Cardiac muscle cell (in vitro differentiated cells and primary cell): ENCODE results near the gene PRXL2B. TPM values are rescaled to one million over a fixed set of nuclear protein-coding genes. Genes with fewer than 3 reads are reported as not detected.

Experiments
- DNase-seq, 2 donors: peaks; one replicate each; pipeline versions ENCODE4 v3.0.0 to v3.0.0-alpha.2; 2010 to 2017; ENCODE audit warnings: low read depth in 1 of 2, low spot score in 1 of 2
- H3K27ac ChIP-seq: fragments of 200-600 bp; sonication (generic); 2 replicates; pipeline ENCODE4 v1.5.1; 2016
- H3K27me3 ChIP-seq: fragments of 200-600 bp; sonication (generic); 2 replicates; pipeline ENCODE4 v1.6.0; 2016; ENCODE audit warnings: control low read depth
- H3K36me3 ChIP-seq: fragments of 200-600 bp; sonication (generic); 2 replicates; pipeline ENCODE4 v1.5.1; 2016; ENCODE audit warnings: control low read depth
- H3K4me1 ChIP-seq: fragments of 200-600 bp; sonication (generic); 2 replicates; pipeline ENCODE4 v1.8.1; 2017; ENCODE audit warnings: low read depth, mild to moderate bottlenecking, mixed run types
- H3K4me3 ChIP-seq: fragments of 200-600 bp; sonication (generic); 2 replicates; pipeline ENCODE4 v1.5.1; 2016; ENCODE audit warnings: mild to moderate bottlenecking
- H3K9me3 ChIP-seq: fragments of 200-600 bp; sonication (generic); 2 replicates; pipeline ENCODE4 v1.5.1; 2017; ENCODE audit warnings: low read depth, mild to moderate bottlenecking, control low read depth
- CTCF ChIP-seq: IDR thresholded peaks from 2 replicates; pipeline ENCODE4 v1.5.1; 2012; ENCODE audit warnings: low read depth, mild to moderate bottlenecking, low read length
- polyA plus RNA-seq: library from polyadenylated mRNA; unstranded; fragments of >200 nt; fragmentation: Nextera tagmentation; extraction: Ambion mirVana; gene quantifications from 2 replicates; pipeline ENCODE4 v1.2.1, GENCODE V29; 2016
- total RNA-seq: library from RNA; depleted of rRNA; stranded (reverse); fragments of >200 nt; gene quantifications from 2 replicates; pipeline ENCODE4 v1.2.3, GENCODE V29; 2016

Gene PRXL2B
- total and polyA plus RNA-seq, 2 experiments from 2014 or later = 53.0 to 59.5 TPM

- H3K27ac ChIP-seq = peak overlapping the region; percentile 91
- peak in 1 of 2 donors; percentile 52 for DNase-seq
- H3K27me3 ChIP-seq = peaks cover 10% of the 10 kb centered on the region
- no peak for TF ChIP-seq CTCF
- H3K4me1 ChIP-seq = peaks cover 35% of the 10 kb centered on the region
- no peaks in the 10 kb centered on the region for H3K36me3 ChIP-seq
- H3K4me3 ChIP-seq = no peak overlapping the region
- no peaks in the 10 kb centered on the region for H3K9me3 ChIP-seq
These were observed 41.5 kb upstream of the PRXL2B start for GRCh38 chr1:2544875-2545640.

- H3K36me3 ChIP-seq = no peaks in the 10 kb centered on the region
- H3K4me3 ChIP-seq = peak overlapping the region; percentile 13
- peaks cover 2% of the 10 kb centered on the region for H3K27me3 ChIP-seq
- H3K27ac ChIP-seq = peak overlapping the region; percentile 91
- H3K4me1 ChIP-seq = peaks cover 35% of the 10 kb centered on the region
- no peak for TF ChIP-seq CTCF
- H3K9me3 ChIP-seq = no peaks in the 10 kb centered on the region
- peak; percentile 65 to 93 for DNase-seq
These were observed 40.6 kb upstream of the PRXL2B start for GRCh38 chr1:2545754-2546514.

- Histone ChIP-seq H3K27ac (peak overlapping the region; percentile 19), H3K9me3 (no peaks in the 10 kb centered on the region), H3K4me1 (peaks cover 35% of the 10 kb centered on the region), H3K36me3 (no peaks in the 10 kb centered on the region), H3K4me3 (peak overlapping the region; percentile 13), H3K27me3 (no peaks in the 10 kb centered on the region)
- peak; percentile 62 to 65 for DNase-seq
- TF ChIP-seq CTCF = no peak
These were observed 39.9 kb upstream of the PRXL2B start for GRCh38 chr1:2546515-2547209.

GRCh38 chr1:2547210-2548067 lies 39.1 kb upstream of the PRXL2B start:
- Histone ChIP-seq H3K4me1 (peaks cover 35% of the 10 kb centered on the region), H3K4me3 (peak overlapping the region; percentile 13), H3K9me3 (no peaks in the 10 kb centered on the region), H3K27ac (no peak overlapping the region), H3K27me3 (no peaks in the 10 kb centered on the region), H3K36me3 (no peaks in the 10 kb centered on the region)
- no peak for TF ChIP-seq CTCF
- no peak for DNase-seq
